HCT116 (cell line): ENCODE data around the gene ISG20. TPM values are rescaled to one million over a fixed set of nuclear protein-coding genes. Genes with fewer than 3 reads are reported as not detected.

Experiments
- ATAC-seq: fragments of 200-7000 bp; cut with Tn5 transposase; 2 replicates; pipeline ENCODE4 v1.9.1; 2020; ENCODE audit warnings: mild to moderate bottlenecking, moderate library complexity
- BruUV-seq: library from RNA; stranded (reverse); fragments of 400-500 nt; replicated peaks from 2 replicates; lab custom pipeline; 2021; lab: Mats Ljungman, UMichigan
- CTCF ChIA-PET: fragments of 300-600 bp; sonication (Branson Sonifier 250); formaldehyde crosslinking; loops from one replicate; lab custom pipeline; 2021; ENCODE audit warnings: antibody characterized with exemption; lab: Charles Lee
- POLR2A ChIA-PET: fragments of 300-600, 350-600 bp; sonication (Branson Sonifier 250); formaldehyde crosslinking; loops from one replicate; lab custom pipeline; 2021; ENCODE audit warnings: antibody characterized with exemption; lab: Charles Lee
- RAD21 ChIA-PET, 2 experiments: fragments of 300-600 bp; sonication (Branson Sonifier 250); formaldehyde crosslinking; loops; one replicate each; lab custom pipeline; 2023; ENCODE audit warnings: low total read pairs in 2 of 2; ENCODE audit not compliant: uncharacterized antibody in 2 of 2, unreplicated experiment in 2 of 2, low non-redundant PET in 1 of 2; lab: Charles Lee
- DNase-seq: peaks from one replicate; pipeline ENCODE4 v3.0.0-alpha.2; 2010; ENCODE audit warnings: low read depth, low spot score
- H2AFZ ChIP-seq: fragments of 200-600 bp; shearing (Covaris generic), sonication (generic); 2 replicates; pipeline ENCODE4 v1.6.1; 2017; ENCODE audit warnings: low read depth, mixed run types, mixed read lengths, antibody characterized with exemption, low read length; ENCODE audit not compliant: poor library complexity, severe bottlenecking
- H3K27ac ChIP-seq: 2 replicates; pipeline ENCODE4 v1.5.1; 2012; ENCODE audit warnings: low read depth, low read length
- H3K27me3 ChIP-seq: fragments of 200-600 bp; sonication (generic); 2 replicates; pipeline ENCODE4 v1.6.1; 2016; ENCODE audit warnings: mixed run types, low read length, mixed read lengths; ENCODE audit not compliant: insufficient read depth
- H3K36me3 ChIP-seq, 2 experiments: fragments of 200-500 bp in 1 of 2; fragments of 200-600 bp in 1 of 2; sonication (Bioruptor generic) in 1 of 2; sonication (generic) in 1 of 2; 2 replicates each; pipeline versions ENCODE4 v1.5.1 to v1.6.1; 2014 to 2016; ENCODE audit warnings: low read length in 2 of 2, inconsistent platforms in 1 of 2, mixed read lengths in 1 of 2, mixed run types in 1 of 2; ENCODE audit not compliant: insufficient read depth in 2 of 2, control insufficient read depth in 1 of 2
- H3K4me1 ChIP-seq, 2 experiments: fragments of 200-600 bp in 1 of 2; sonication (generic) in 1 of 2; 2 replicates each; pipeline versions ENCODE4 v1.5.1 to v1.6.1; 2012 to 2017; ENCODE audit warnings: low read length in 2 of 2, inconsistent platforms in 1 of 2, mild to moderate bottlenecking in 1 of 2, mixed read lengths in 1 of 2, mixed run types in 1 of 2, moderate library complexity in 1 of 2; ENCODE audit not compliant: insufficient read depth in 2 of 2, control insufficient read depth in 1 of 2
- H3K4me2 ChIP-seq: fragments of 200-600 bp; sonication (generic); 2 replicates; pipeline ENCODE4 v1.6.1; 2017; ENCODE audit warnings: mixed run types, low read length, mixed read lengths
- H3K4me3 ChIP-seq, 2 experiments: fragments of 200-600 bp in 1 of 2; sonication (generic) in 1 of 2; replicated peaks in 1 of 2; 2 replicates each; pipeline ENCODE4 v1.5.1; 2011 to 2016; ENCODE audit warnings: low read length in 2 of 2, control low read depth in 1 of 2, low read depth in 1 of 2, mild to moderate bottlenecking in 1 of 2, mixed read lengths in 1 of 2, mixed run types in 1 of 2
- H3K79me2 ChIP-seq: fragments of 200-600 bp; sonication (generic); 2 replicates; pipeline ENCODE4 v1.6.1; 2017; ENCODE audit warnings: mild to moderate bottlenecking, mixed run types, low read length, moderate library complexity, mixed read lengths; ENCODE audit not compliant: insufficient read depth
- H3K9ac ChIP-seq: fragments of 200-600 bp; sonication (generic); 2 replicates; pipeline ENCODE4 v1.6.1; 2016; ENCODE audit warnings: low read length, mixed read lengths
- H3K9me2 ChIP-seq: fragments of 200-600 bp; sonication (generic), shearing (Covaris generic); 2 replicates; pipeline ENCODE4 v1.6.1; 2017; ENCODE audit warnings: mixed run types, mild to moderate bottlenecking, moderate library complexity; ENCODE audit not compliant: insufficient read depth
- H3K9me3 ChIP-seq, 2 experiments: fragments of 200-500 bp in 1 of 2; fragments of 200-600 bp in 1 of 2; sonication (Bioruptor generic) in 1 of 2; sonication (generic) in 1 of 2; 2 replicates each; pipeline ENCODE4 v1.6.1; 2014 to 2017; ENCODE audit warnings: low read length in 2 of 2, mixed read lengths in 2 of 2, inconsistent platforms in 1 of 2, low read depth in 1 of 2, mild to moderate bottlenecking in 1 of 2, mixed run types in 1 of 2, moderate library complexity in 1 of 2; ENCODE audit not compliant: control insufficient read depth in 1 of 2, insufficient read depth in 1 of 2
- H4K20me1 ChIP-seq: fragments of 200-600 bp; sonication (generic), shearing (Covaris generic); 2 replicates; pipeline ENCODE4 v1.6.1; 2017; ENCODE audit warnings: mixed run types, mild to moderate bottlenecking, moderate library complexity; ENCODE audit not compliant: insufficient read depth
- CBX3 ChIP-seq: IDR thresholded peaks from 2 replicates; pipeline ENCODE4 v1.6.1; 2012; ENCODE audit warnings: low read depth
- CEBPB ChIP-seq: IDR thresholded peaks from 2 replicates; pipeline ENCODE4 v1.6.1; 2012; ENCODE audit warnings: low read depth
- ELF1 ChIP-seq: IDR thresholded peaks from 2 replicates; pipeline ENCODE4 v1.6.1; 2012; ENCODE audit warnings: low read depth, borderline replicate concordance
- EZH2phosphoT487 ChIP-seq: fragments of 200-600 bp; IDR thresholded peaks from 2 replicates; pipeline ENCODE4 v1.6.1; 2018; ENCODE audit warnings: antibody characterized with exemption, borderline replicate concordance
- FOSL1 ChIP-seq: IDR thresholded peaks from 2 replicates; pipeline ENCODE4 v1.6.1; 2012; ENCODE audit warnings: low read depth
- POLR2A ChIP-seq: IDR thresholded peaks from 2 replicates; pipeline ENCODE4 v1.7.0; 2011; ENCODE audit warnings: borderline replicate concordance; ENCODE audit not compliant: insufficient read depth, insufficient read length; ENCODE audit errors: extremely low read depth
- POLR2AphosphoS5 ChIP-seq: IDR thresholded peaks from 2 replicates; pipeline ENCODE4 v1.6.1; 2011; ENCODE audit warnings: mild to moderate bottlenecking, low read depth, low read length, moderate library complexity
- RAD21 ChIP-seq: IDR thresholded peaks from 2 replicates; pipeline ENCODE4 v1.6.1; 2012; ENCODE audit warnings: low read depth, mild to moderate bottlenecking
- intact Hi-C: fragments of 100-400 bp; cut with micrococcal nuclease; formaldehyde crosslinking; loops from 2 replicates; pipeline ENCODE4 v1.10.0; 2022
- total RNA-seq: library from RNA; stranded (reverse); gene quantifications from one replicate; pipeline ENCODE4 v1.2.1, GENCODE V29; 2021; ENCODE audit not compliant: unreplicated experiment
- TF ChIP-seq, protein P1 (sequence below), 3 experiments: fragments of 200-600 bp in 1 of 3; sonication (generic) in 1 of 3; IDR thresholded peaks in 2 of 3; conservative IDR thresholded peaks in 1 of 3; 2 replicates each; pipeline ENCODE4 v1.5.1; 2012 to 2017; ENCODE audit warnings: low read depth in 2 of 3, low read length in 2 of 3, antibody characterized with exemption in 1 of 3, borderline replicate concordance in 1 of 3, control low read depth in 1 of 3, mild to moderate bottlenecking in 1 of 3, mixed read lengths in 1 of 3, mixed run types in 1 of 3, moderate library complexity in 1 of 3; ENCODE audit not compliant: insufficient read depth in 1 of 3
- TF ChIP-seq, protein P2 (sequence below): IDR thresholded peaks from 2 replicates; pipeline ENCODE4 v1.6.1; 2012; ENCODE audit warnings: low read depth

Gene ISG20
- total RNA-seq, 1 experiment from 2014 or later = 11.0 TPM

DNA sequence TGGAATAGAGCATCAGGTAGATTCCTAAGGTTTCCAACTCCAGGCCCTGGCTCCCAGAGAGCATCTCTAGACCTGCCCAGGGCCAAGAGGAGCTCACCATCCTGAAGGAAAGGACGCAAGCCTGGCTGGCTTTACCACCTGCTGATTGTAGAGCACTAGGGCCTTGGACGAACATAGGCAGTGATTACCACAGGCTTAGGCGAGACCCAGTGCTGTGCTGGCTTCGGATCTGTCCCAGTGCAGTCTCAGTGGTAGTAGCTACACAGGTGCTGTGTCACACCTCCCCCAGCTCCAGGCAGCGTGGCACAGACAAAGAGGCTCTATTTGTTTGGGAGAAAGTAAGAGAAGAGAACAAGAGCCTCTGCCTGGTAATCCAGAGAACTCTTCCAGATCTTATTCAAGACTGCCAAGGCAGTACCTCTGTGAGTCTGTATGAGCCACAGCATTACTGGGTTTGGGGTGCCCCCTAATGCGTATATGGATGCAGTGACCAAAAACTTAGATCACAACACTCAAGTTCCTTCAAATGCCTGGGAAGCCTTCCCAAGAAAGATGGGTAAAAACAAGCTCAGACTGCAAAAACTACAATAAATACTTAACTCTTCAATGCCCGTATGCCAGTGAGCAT is 25.4 kb downstream of the ISG20 start:
- ChIA-PET CTCF (no interaction called here), RAD21 (no interaction called here), POLR2A (no interaction called here)
- no peak for TF ChIP-seq FOSL1
- TF ChIP-seq CEBPB = no peak
- TF ChIP-seq, protein P1, sequence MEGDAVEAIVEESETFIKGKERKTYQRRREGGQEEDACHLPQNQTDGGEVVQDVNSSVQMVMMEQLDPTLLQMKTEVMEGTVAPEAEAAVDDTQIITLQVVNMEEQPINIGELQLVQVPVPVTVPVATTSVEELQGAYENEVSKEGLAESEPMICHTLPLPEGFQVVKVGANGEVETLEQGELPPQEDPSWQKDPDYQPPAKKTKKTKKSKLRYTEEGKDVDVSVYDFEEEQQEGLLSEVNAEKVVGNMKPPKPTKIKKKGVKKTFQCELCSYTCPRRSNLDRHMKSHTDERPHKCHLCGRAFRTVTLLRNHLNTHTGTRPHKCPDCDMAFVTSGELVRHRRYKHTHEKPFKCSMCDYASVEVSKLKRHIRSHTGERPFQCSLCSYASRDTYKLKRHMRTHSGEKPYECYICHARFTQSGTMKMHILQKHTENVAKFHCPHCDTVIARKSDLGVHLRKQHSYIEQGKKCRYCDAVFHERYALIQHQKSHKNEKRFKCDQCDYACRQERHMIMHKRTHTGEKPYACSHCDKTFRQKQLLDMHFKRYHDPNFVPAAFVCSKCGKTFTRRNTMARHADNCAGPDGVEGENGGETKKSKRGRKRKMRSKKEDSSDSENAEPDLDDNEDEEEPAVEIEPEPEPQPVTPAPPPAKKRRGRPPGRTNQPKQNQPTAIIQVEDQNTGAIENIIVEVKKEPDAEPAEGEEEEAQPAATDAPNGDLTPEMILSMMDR (IDR thresholded peaks at IDR 0.05 in 2 of 3, conservative IDR thresholded peaks at IDR 0.05 in 1 of 3; ENCODE audit: borderline replicate concordance in 1 of 3, insufficient read depth in 1 of 3, low read depth in 2 of 3, low read length in 2 of 3) = peak; percentile 9 to 16 (median 11); a peak in 1 of 6 replicates
- TF ChIP-seq RAD21 = peak; percentile 51
- Histone ChIP-seq H3K4me3 (no peak overlapping the region), H3K79me2 (no peaks in the 10 kb centered on the region), H3K4me2 (no peak overlapping the region), H3K4me1 (peaks cover 3 to 7% of the 10 kb centered on the region in 2 experiments; a peak in 3 of 4 replicates), H3K9me3 (no peaks in the 10 kb centered on the region), H3K27ac (no peak overlapping the region), H3K9ac (no peak overlapping the region), H3K36me3 (no peaks in the 10 kb centered on the region), H3K27me3 (no peaks in the 10 kb centered on the region), H3K9me2 (no peaks in the 10 kb centered on the region), H2AFZ (no peak overlapping the region), H4K20me1 (no peaks in the 10 kb centered on the region)
- BruUV-seq = no TSS peak
- peak; percentile 62 for ATAC-seq
- intact Hi-C loops = loop anchor here (10.0 kb wide), 1 partner anchor 351 kb away; no protein-coding TSS in a partner anchor
- no peak for DNase-seq

DNA sequence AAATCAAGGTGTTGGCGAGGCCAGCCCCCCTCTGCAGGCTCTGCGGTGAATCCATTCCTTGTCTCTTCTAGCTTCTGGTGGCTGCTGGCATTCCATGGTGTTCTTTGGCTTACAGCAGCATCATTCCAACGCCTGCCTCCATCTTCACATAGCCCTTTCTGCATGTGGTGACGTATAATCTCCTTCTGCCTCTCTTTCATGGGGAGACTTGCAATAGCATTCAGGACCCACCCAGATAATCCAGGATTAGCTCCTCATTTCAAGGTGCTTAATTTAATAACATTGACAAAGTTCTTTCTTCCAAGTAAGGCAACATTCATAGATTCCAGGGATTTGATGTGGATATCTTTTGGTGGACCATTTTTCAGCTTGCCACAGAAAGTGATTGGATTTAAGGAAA is 35.8 kb downstream of the ISG20 start:
- ChIA-PET RAD21 (no interaction called here), POLR2A (no interaction called here), CTCF (no interaction called here)
- no peak overlapping the region for H3K4me2 ChIP-seq
- no peaks in the 10 kb centered on the region for H3K9me3 ChIP-seq
- no peaks in the 10 kb centered on the region for H3K36me3 ChIP-seq
- intact Hi-C loops = no loop called here
- H3K4me3 ChIP-seq = no peak overlapping the region
- no peak overlapping the region for H3K27ac ChIP-seq
- H3K9me2 ChIP-seq = no peaks in the 10 kb centered on the region
- H3K27me3 ChIP-seq = peaks cover 24% of the 10 kb centered on the region
- no peaks in the 10 kb centered on the region for H4K20me1 ChIP-seq
- no peak overlapping the region for H3K9ac ChIP-seq
- ATAC-seq (no peak), DNase-seq (no peak)
- BruUV-seq = no TSS peak
- no peak overlapping the region for H2AFZ ChIP-seq
- no peaks in the 10 kb centered on the region for H3K4me1 ChIP-seq
- no peaks in the 10 kb centered on the region for H3K79me2 ChIP-seq
- TF ChIP-seq POLR2AphosphoS5 = no peak
- no peak for TF ChIP-seq CBX3
- TF ChIP-seq, protein P1 (IDR thresholded peaks at IDR 0.05 in 2 of 3, conservative IDR thresholded peaks at IDR 0.05 in 1 of 3; ENCODE audit: borderline replicate concordance in 1 of 3, insufficient read depth in 1 of 3, low read depth in 2 of 3, low read length in 2 of 3) = no peak
- no peak for TF ChIP-seq ELF1
- TF ChIP-seq POLR2A = no peak
- TF ChIP-seq, protein P2, sequence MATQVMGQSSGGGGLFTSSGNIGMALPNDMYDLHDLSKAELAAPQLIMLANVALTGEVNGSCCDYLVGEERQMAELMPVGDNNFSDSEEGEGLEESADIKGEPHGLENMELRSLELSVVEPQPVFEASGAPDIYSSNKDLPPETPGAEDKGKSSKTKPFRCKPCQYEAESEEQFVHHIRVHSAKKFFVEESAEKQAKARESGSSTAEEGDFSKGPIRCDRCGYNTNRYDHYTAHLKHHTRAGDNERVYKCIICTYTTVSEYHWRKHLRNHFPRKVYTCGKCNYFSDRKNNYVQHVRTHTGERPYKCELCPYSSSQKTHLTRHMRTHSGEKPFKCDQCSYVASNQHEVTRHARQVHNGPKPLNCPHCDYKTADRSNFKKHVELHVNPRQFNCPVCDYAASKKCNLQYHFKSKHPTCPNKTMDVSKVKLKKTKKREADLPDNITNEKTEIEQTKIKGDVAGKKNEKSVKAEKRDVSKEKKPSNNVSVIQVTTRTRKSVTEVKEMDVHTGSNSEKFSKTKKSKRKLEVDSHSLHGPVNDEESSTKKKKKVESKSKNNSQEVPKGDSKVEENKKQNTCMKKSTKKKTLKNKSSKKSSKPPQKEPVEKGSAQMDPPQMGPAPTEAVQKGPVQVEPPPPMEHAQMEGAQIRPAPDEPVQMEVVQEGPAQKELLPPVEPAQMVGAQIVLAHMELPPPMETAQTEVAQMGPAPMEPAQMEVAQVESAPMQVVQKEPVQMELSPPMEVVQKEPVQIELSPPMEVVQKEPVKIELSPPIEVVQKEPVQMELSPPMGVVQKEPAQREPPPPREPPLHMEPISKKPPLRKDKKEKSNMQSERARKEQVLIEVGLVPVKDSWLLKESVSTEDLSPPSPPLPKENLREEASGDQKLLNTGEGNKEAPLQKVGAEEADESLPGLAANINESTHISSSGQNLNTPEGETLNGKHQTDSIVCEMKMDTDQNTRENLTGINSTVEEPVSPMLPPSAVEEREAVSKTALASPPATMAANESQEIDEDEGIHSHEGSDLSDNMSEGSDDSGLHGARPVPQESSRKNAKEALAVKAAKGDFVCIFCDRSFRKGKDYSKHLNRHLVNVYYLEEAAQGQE = no peak
- TF ChIP-seq RAD21 = no peak
- no peak for TF ChIP-seq EZH2phosphoT487
